ENCODE measurements around the gene BAIAP2L2. TPM values are rescaled to one million over a fixed set of nuclear protein-coding genes. Genes with fewer than 3 reads are reported as not detected.

Gene BAIAP2L2
- total RNA-seq, 3 donors from 2014 or later (not counting 1 experiment from before 2014, with no cell fraction given): 0.99 to 1.9 (median 1.2) TPM

DNA sequence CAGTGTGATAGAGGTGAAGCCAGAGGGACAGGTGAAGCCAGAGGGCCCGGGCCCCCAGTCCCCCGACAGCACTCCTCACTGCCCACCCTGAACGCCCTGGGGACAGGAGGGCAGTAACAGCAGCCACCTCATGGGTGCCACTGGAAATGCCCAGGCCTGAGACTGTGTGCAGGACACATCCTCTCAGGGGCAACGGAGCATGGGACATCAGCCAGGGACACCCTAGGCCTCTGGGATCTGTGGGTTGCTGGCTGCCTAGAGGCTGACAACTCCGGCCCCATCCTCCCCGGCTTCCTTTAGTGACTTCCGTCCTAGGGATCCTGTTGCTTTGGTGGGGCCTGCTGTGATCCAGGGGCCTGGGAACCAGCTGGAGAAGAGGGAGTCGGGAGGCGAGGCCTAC lies 17.4 kb upstream of the BAIAP2L2 start:
- H3K36me3 ChIP-seq (ENCODE audit: control insufficient read depth, insufficient read depth, low read length): peaks cover 50% of the 10 kb centered on the region
- H3K9me3 Mint-ChIP-seq: no peaks in the 10 kb centered on the region

DNA sequence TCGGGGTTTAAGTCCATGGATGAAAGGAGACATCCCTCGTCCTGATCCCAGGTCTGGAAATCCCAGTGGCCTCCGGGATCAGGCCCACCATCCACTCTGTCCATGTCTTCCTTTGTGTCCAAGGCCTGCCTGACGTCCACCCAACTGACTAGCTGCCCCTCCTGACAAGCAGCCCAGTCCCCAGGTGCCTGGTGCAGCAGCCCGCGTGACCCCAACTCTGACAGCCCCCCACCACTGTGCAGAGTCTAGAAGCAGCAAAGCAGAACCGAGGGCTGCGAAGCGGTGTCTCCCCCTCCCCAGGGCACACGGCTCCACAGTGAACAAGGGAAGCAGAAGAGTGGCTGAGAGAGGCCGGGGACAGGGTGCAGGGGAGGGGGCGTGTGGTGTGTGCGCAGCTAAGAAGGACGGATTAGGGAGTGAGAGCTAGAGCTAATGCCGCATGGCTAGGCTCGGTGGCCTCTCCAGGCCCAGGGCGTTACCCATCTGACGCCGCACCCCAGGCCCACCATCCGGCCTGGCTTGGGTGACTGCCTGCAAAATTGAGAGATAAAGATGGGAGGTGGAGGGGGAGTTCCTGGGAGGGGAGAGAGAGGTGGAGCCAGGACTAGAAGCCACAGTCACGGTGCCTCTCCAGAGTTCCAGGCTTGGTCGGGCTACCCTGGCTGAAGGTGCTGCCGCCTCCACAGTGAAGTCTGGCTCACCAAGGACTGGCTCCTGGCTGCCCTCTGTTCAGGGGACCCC lies 16.6 kb upstream of the BAIAP2L2 start:
- H3K27me3 ChIP-seq (ENCODE audit: control insufficient read depth, insufficient read depth, low read length): no peaks in the 10 kb centered on the region
- intact Hi-C loops (cut with micrococcal nuclease): no loop called here
- Mint-ChIP-seq H3K4me3 (no peak overlapping the region), H3K9me3 (no peaks in the 10 kb centered on the region), H3K36me3 (no peaks in the 10 kb centered on the region), H3K27ac (peak overlapping the region in 1 of 2 donors; percentile 59), H3K4me1 (peaks cover 5 to 6% of the 10 kb centered on the region in 2 donors), H3K27me3 (ENCODE audit: low read depth in 2 of 2) (no peaks in the 10 kb centered on the region)
- TF ChIP-seq, protein P1, sequence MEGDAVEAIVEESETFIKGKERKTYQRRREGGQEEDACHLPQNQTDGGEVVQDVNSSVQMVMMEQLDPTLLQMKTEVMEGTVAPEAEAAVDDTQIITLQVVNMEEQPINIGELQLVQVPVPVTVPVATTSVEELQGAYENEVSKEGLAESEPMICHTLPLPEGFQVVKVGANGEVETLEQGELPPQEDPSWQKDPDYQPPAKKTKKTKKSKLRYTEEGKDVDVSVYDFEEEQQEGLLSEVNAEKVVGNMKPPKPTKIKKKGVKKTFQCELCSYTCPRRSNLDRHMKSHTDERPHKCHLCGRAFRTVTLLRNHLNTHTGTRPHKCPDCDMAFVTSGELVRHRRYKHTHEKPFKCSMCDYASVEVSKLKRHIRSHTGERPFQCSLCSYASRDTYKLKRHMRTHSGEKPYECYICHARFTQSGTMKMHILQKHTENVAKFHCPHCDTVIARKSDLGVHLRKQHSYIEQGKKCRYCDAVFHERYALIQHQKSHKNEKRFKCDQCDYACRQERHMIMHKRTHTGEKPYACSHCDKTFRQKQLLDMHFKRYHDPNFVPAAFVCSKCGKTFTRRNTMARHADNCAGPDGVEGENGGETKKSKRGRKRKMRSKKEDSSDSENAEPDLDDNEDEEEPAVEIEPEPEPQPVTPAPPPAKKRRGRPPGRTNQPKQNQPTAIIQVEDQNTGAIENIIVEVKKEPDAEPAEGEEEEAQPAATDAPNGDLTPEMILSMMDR (IDR thresholded peaks at IDR 0.05): no peak
- DNase-seq: no peak
- no peak for ATAC-seq
- H3K27ac ChIP-seq (ENCODE audit: low read length): no peak overlapping the region
- peaks cover 42% of the 10 kb centered on the region for H3K36me3 ChIP-seq (ENCODE audit: control insufficient read depth, insufficient read depth, low read length)
- WGBS (ENCODE audit: insufficient coverage): 93% methylated on average over 23 of the region's 23 CpGs
- no peak overlapping the region for H3K4me3 ChIP-seq (ENCODE audit: low read length)
- H3K9me3 ChIP-seq (ENCODE audit: control insufficient read depth, insufficient read depth, low read length): no peaks in the 10 kb centered on the region
- H3K4me1 ChIP-seq (ENCODE audit: control insufficient read depth, insufficient read depth, low read length): peaks cover 7% of the 10 kb centered on the region

More for the DNA sequence above, 17.4 kb upstream of the BAIAP2L2 start:
- TF ChIP-seq, protein P1 (IDR thresholded peaks at IDR 0.05): no peak
- WGBS (ENCODE audit: insufficient coverage): 92% methylated on average over 9 of the region's 9 CpGs
- H3K4me1 Mint-ChIP-seq: peaks cover 5 to 6% of the 10 kb centered on the region in 2 donors
- peaks cover 7% of the 10 kb centered on the region for H3K4me1 ChIP-seq (ENCODE audit: control insufficient read depth, insufficient read depth, low read length)
- no peaks in the 10 kb centered on the region for H3K27me3 Mint-ChIP-seq (ENCODE audit: low read depth in 2 of 2)
- intact Hi-C loops (cut with micrococcal nuclease): no loop called here
- no peak overlapping the region for H3K27ac ChIP-seq (ENCODE audit: low read length)
- no peaks in the 10 kb centered on the region for H3K36me3 Mint-ChIP-seq
- H3K4me3 Mint-ChIP-seq: no peak overlapping the region
- no peaks in the 10 kb centered on the region for H3K9me3 ChIP-seq (ENCODE audit: control insufficient read depth, insufficient read depth, low read length)
- no peaks in the 10 kb centered on the region for H3K27me3 ChIP-seq (ENCODE audit: control insufficient read depth, insufficient read depth, low read length)
- no peak overlapping the region for H3K27ac Mint-ChIP-seq
- no peak for ATAC-seq
- H3K4me3 ChIP-seq (ENCODE audit: low read length): no peak overlapping the region
- no peak for DNase-seq

DNA sequence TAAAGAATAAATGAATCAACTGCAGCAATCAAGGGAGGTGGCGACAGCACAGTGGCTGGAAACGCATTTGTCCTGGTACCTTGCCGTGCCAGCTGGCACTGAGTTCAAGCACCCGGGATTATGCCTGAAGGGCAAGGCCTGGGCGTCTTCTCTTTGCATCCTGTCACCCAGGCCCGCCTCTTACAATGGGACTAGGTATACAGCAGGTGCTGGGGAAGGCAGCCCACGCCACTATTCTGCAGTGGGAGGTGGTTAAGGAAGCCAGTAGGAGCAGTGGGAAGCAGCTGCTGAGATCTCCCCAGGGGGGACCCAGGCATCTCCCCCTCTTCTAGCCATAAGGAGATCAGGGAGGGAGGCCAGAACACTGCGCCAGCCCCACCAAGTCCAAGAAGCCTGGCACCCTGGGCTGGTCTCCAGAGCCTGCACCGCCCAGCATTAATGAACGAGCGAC lies 15.3 kb upstream of the BAIAP2L2 start:
- no peaks in the 10 kb centered on the region for H3K36me3 Mint-ChIP-seq
- DNase-seq (no peak), ATAC-seq (no peak)
- TF ChIP-seq, protein P1 (IDR thresholded peaks at IDR 0.05): no peak
- H3K4me1 ChIP-seq (ENCODE audit: control insufficient read depth, insufficient read depth, low read length): peaks cover 7% of the 10 kb centered on the region
- H3K27ac ChIP-seq (ENCODE audit: low read length): no peak overlapping the region
- H3K9me3 ChIP-seq (ENCODE audit: control insufficient read depth, insufficient read depth, low read length): no peaks in the 10 kb centered on the region
- H3K9me3 Mint-ChIP-seq: no peaks in the 10 kb centered on the region
- H3K4me1 Mint-ChIP-seq: peaks cover 5 to 6% of the 10 kb centered on the region in 2 donors
- WGBS (ENCODE audit: insufficient coverage): 94% methylated on average over 11 of the region's 11 CpGs
- H3K27me3 Mint-ChIP-seq (ENCODE audit: low read depth in 2 of 2): no peaks in the 10 kb centered on the region
- no peak overlapping the region for H3K4me3 ChIP-seq (ENCODE audit: low read length)
- no peaks in the 10 kb centered on the region for H3K27me3 ChIP-seq (ENCODE audit: control insufficient read depth, insufficient read depth, low read length)
- H3K4me3 Mint-ChIP-seq: no peak overlapping the region
- H3K36me3 ChIP-seq (ENCODE audit: control insufficient read depth, insufficient read depth, low read length): peaks cover 37% of the 10 kb centered on the region
- intact Hi-C loops (cut with micrococcal nuclease): no loop called here
- no peak overlapping the region for H3K27ac Mint-ChIP-seq
